GM23338 (cell line): ENCODE results near the gene CRP. TPM values are rescaled to one million over a fixed set of nuclear protein-coding genes. Genes with fewer than 3 reads are reported as not detected.

Source experiments
- ATAC-seq: fragments of 200-7000 bp; cut with Tn5 transposase; 3 replicates; pipeline ENCODE4 v1.9.1; 2020
- DNase-seq: peaks from one replicate; pipeline ENCODE4 v3.0.0-alpha.2; 2015; ENCODE audit warnings: low spot score
- H2AFZ ChIP-seq: fragments of 200-600 bp; sonication (generic); 2 replicates; pipeline ENCODE4 v1.8.0; 2016; ENCODE audit warnings: antibody characterized with exemption, mild to moderate bottlenecking, moderate library complexity
- H3F3A ChIP-seq: fragments of 200-600 bp; sonication (generic); replicated peaks from 2 replicates; pipeline ENCODE4 v1.8.0; 2017; ENCODE audit warnings: antibody characterized with exemption, mixed run types, low read depth
- H3K27ac ChIP-seq: fragments of 200-600 bp; sonication (generic); 2 replicates; pipeline ENCODE4 v1.6.1; 2016; ENCODE audit warnings: low read depth
- H3K27me3 ChIP-seq: fragments of 200-600 bp; sonication (generic); 2 replicates; pipeline ENCODE4 v1.8.0; 2016; ENCODE audit warnings: mild to moderate bottlenecking, mixed run types, moderate library complexity; ENCODE audit not compliant: insufficient read depth
- H3K36me3 ChIP-seq: fragments of 200-600 bp; sonication (generic); 2 replicates; pipeline ENCODE4 v1.8.0; 2016; ENCODE audit warnings: mild to moderate bottlenecking; ENCODE audit not compliant: insufficient read depth
- H3K4me1 ChIP-seq: fragments of 200-600 bp; sonication (generic); 2 replicates; pipeline ENCODE4 v1.8.0; 2016; ENCODE audit warnings: mild to moderate bottlenecking, moderate library complexity; ENCODE audit not compliant: insufficient read depth
- H3K4me2 ChIP-seq: fragments of 200-600 bp; sonication (generic); 2 replicates; pipeline ENCODE4 v1.7.1; 2017; ENCODE audit warnings: mixed run types
- H3K4me3 ChIP-seq: fragments of 200-600 bp; sonication (generic); 2 replicates; pipeline ENCODE4 v1.6.1; 2016; ENCODE audit warnings: mixed run types
- H3K79me2 ChIP-seq: fragments of 200-600 bp; sonication (generic); replicated peaks from 2 replicates; pipeline ENCODE4 v1.8.0; 2017; ENCODE audit warnings: mild to moderate bottlenecking; ENCODE audit not compliant: insufficient read depth
- H3K9me2 ChIP-seq: fragments of 200-600 bp; sonication (generic); 2 replicates; pipeline ENCODE4 v1.8.0; 2017; ENCODE audit not compliant: insufficient read depth
- H4K20me1 ChIP-seq: fragments of 200-600 bp; sonication (generic); replicated peaks from 2 replicates; pipeline ENCODE4 v1.8.0; 2017; ENCODE audit warnings: mild to moderate bottlenecking; ENCODE audit not compliant: insufficient read depth
- H3K27ac Mint-ChIP-seq: 2 replicates; pipeline ENCODE4 v1.8.0; 2020; ENCODE audit warnings: inconsistent platforms, mild to moderate bottlenecking, moderate library complexity, mixed read lengths
- H3K27me3 Mint-ChIP-seq: 3 replicates; pipeline ENCODE4 v1.8.0; 2022; ENCODE audit warnings: low read depth, mild to moderate bottlenecking, moderate library complexity, mixed read lengths, inconsistent platforms; ENCODE audit not compliant: insufficient read depth, poor library complexity
- H3K36me3 Mint-ChIP-seq: 3 replicates; pipeline ENCODE4 v1.8.0; 2021; ENCODE audit warnings: low read depth, mild to moderate bottlenecking, inconsistent platforms, moderate library complexity, mixed read lengths
- H3K4me1 Mint-ChIP-seq: 3 replicates; pipeline ENCODE4 v1.8.0; 2020; ENCODE audit warnings: mild to moderate bottlenecking, inconsistent platforms, mixed read lengths
- H3K4me3 Mint-ChIP-seq: 3 replicates; pipeline ENCODE4 v1.8.0; 2021; ENCODE audit warnings: moderate library complexity, mild to moderate bottlenecking, inconsistent platforms, mixed read lengths
- H3K9me3 Mint-ChIP-seq: 3 replicates; pipeline ENCODE4 v1.8.0; 2020; ENCODE audit warnings: moderate library complexity, mild to moderate bottlenecking, inconsistent platforms, mixed read lengths
- EZH2phosphoT487 ChIP-seq: fragments of 200-600 bp; sonication (generic); IDR thresholded peaks from one replicate; pipeline ENCODE4 v1.8.1; 2018; ENCODE audit warnings: antibody characterized with exemption; ENCODE audit not compliant: unreplicated experiment
- NANOG ChIP-seq: IDR thresholded peaks from 2 replicates; pipeline ENCODE4 v1.6.1; 2016; ENCODE audit warnings: antibody characterized with exemption, borderline replicate concordance
- polyA plus RNA-seq: library from polyadenylated mRNA; unstranded; fragments of >200 nt; fragmentation: Nextera tagmentation; extraction: Ambion mirVana; gene quantifications from 2 replicates; pipeline ENCODE4 v1.2.1, GENCODE V29; 2016
- total RNA-seq: library from RNA; depleted of rRNA; stranded (reverse); fragments of >200 nt; shearing (Covaris generic); gene quantifications from 2 replicates; pipeline ENCODE4 v1.2.3, GENCODE V29; 2014
- TF ChIP-seq, protein P1 (sequence below): IDR thresholded peaks from one replicate; pipeline ENCODE4 v1.6.1; 2018; ENCODE audit warnings: antibody characterized with exemption; ENCODE audit not compliant: unreplicated experiment
- TF ChIP-seq, protein P2 (sequence below): fragments of 250-450 bp; sonication (Bioruptor Pico); IDR thresholded peaks from 2 replicates; pipeline ENCODE4 v1.5.0; 2020; ENCODE audit warnings: mild to moderate bottlenecking, moderate library complexity
- TF ChIP-seq, protein P3 (sequence below): IDR thresholded peaks from 2 replicates; pipeline ENCODE4 v1.6.1; 2016; ENCODE audit warnings: antibody characterized with exemption

Gene CRP
- total and polyA plus RNA-seq, 2 experiments from 2014 or later: not detected

DNA sequence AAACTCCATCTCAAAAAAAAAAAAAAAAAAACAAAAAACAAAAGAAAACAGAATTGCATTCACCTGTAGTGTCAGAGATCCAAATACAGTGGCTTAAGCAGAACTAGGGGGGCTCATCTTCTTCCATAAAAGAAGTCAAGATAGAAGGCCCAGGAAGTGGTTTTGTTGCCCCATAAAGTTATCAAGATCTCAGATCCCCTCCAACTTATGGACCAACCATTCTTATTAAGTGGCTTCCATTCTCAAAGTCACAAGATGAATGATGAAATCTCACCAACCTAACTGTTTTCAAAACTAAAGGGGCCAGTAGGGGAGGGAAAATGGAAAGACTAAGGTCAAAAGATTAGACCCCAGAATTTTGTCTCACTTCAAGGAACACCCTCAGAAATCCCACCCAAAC lies 36.2 kb upstream of the CRP start:
- Histone ChIP-seq H3K27me3 (no peaks in the 10 kb centered on the region), H4K20me1 (no peaks in the 10 kb centered on the region), H3K79me2 (no peaks in the 10 kb centered on the region), H3K9me2 (no peaks in the 10 kb centered on the region), H3K4me3 (no peak overlapping the region), H3K4me2 (no peak overlapping the region), H3K27ac (no peak overlapping the region), H3F3A (no peaks in the 10 kb centered on the region), H2AFZ (no peak overlapping the region), H3K4me1 (no peaks in the 10 kb centered on the region), H3K36me3 (no peaks in the 10 kb centered on the region)
- ATAC-seq (no peak), DNase-seq (no peak)
- no peaks in the 10 kb centered on the region for H3K9me3 Mint-ChIP-seq
- TF ChIP-seq EZH2phosphoT487 (no peak), NANOG (no peak)
- TF ChIP-seq, protein P1, sequence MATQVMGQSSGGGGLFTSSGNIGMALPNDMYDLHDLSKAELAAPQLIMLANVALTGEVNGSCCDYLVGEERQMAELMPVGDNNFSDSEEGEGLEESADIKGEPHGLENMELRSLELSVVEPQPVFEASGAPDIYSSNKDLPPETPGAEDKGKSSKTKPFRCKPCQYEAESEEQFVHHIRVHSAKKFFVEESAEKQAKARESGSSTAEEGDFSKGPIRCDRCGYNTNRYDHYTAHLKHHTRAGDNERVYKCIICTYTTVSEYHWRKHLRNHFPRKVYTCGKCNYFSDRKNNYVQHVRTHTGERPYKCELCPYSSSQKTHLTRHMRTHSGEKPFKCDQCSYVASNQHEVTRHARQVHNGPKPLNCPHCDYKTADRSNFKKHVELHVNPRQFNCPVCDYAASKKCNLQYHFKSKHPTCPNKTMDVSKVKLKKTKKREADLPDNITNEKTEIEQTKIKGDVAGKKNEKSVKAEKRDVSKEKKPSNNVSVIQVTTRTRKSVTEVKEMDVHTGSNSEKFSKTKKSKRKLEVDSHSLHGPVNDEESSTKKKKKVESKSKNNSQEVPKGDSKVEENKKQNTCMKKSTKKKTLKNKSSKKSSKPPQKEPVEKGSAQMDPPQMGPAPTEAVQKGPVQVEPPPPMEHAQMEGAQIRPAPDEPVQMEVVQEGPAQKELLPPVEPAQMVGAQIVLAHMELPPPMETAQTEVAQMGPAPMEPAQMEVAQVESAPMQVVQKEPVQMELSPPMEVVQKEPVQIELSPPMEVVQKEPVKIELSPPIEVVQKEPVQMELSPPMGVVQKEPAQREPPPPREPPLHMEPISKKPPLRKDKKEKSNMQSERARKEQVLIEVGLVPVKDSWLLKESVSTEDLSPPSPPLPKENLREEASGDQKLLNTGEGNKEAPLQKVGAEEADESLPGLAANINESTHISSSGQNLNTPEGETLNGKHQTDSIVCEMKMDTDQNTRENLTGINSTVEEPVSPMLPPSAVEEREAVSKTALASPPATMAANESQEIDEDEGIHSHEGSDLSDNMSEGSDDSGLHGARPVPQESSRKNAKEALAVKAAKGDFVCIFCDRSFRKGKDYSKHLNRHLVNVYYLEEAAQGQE: no peak
- TF ChIP-seq, protein P2, sequence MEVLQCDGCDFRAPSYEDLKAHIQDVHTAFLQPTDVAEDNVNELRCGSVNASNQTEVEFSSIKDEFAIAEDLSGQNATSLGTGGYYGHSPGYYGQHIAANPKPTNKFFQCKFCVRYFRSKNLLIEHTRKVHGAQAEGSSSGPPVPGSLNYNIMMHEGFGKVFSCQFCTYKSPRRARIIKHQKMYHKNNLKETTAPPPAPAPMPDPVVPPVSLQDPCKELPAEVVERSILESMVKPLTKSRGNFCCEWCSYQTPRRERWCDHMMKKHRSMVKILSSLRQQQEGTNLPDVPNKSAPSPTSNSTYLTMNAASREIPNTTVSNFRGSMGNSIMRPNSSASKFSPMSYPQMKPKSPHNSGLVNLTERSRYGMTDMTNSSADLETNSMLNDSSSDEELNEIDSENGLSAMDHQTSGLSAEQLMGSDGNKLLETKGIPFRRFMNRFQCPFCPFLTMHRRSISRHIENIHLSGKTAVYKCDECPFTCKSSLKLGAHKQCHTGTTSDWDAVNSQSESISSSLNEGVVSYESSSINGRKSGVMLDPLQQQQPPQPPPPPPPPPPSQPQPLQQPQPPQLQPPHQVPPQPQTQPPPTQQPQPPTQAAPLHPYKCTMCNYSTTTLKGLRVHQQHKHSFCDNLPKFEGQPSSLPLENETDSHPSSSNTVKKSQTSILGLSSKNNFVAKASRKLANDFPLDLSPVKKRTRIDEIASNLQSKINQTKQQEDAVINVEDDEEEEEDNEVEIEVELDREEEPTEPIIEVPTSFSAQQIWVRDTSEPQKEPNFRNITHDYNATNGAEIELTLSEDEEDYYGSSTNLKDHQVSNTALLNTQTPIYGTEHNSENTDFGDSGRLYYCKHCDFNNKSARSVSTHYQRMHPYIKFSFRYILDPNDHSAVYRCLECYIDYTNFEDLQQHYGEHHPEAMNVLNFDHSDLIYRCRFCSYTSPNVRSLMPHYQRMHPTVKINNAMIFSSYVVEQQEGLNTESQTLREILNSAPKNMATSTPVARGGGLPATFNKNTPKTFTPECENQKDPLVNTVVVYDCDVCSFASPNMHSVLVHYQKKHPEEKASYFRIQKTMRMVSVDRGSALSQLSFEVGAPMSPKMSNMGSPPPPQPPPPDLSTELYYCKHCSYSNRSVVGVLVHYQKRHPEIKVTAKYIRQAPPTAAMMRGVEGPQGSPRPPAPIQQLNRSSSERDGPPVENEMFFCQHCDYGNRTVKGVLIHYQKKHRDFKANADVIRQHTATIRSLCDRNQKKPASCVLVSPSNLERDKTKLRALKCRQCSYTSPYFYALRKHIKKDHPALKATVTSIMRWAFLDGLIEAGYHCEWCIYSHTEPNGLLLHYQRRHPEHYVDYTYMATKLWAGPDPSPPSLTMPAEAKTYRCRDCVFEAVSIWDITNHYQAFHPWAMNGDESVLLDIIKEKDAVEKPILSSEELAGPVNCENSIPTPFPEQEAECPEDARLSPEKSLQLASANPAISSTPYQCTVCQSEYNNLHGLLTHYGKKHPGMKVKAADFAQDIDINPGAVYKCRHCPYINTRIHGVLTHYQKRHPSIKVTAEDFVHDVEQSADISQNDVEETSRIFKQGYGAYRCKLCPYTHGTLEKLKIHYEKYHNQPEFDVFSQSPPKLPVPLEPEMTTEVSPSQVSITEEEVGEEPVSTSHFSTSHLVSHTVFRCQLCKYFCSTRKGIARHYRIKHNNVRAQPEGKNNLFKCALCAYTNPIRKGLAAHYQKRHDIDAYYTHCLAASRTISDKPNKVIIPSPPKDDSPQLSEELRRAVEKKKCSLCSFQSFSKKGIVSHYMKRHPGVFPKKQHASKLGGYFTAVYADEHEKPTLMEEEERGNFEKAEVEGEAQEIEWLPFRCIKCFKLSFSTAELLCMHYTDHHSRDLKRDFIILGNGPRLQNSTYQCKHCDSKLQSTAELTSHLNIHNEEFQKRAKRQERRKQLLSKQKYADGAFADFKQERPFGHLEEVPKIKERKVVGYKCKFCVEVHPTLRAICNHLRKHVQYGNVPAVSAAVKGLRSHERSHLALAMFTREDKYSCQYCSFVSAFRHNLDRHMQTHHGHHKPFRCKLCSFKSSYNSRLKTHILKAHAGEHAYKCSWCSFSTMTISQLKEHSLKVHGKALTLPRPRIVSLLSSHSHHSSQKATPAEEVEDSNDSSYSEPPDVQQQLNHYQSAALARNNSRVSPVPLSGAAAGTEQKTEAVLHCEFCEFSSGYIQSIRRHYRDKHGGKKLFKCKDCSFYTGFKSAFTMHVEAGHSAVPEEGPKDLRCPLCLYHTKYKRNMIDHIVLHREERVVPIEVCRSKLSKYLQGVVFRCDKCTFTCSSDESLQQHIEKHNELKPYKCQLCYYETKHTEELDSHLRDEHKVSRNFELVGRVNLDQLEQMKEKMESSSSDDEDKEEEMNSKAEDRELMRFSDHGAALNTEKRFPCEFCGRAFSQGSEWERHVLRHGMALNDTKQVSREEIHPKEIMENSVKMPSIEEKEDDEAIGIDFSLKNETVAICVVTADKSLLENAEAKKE (CRISPR knock-in tag): no peak
- TF ChIP-seq, protein P3, sequence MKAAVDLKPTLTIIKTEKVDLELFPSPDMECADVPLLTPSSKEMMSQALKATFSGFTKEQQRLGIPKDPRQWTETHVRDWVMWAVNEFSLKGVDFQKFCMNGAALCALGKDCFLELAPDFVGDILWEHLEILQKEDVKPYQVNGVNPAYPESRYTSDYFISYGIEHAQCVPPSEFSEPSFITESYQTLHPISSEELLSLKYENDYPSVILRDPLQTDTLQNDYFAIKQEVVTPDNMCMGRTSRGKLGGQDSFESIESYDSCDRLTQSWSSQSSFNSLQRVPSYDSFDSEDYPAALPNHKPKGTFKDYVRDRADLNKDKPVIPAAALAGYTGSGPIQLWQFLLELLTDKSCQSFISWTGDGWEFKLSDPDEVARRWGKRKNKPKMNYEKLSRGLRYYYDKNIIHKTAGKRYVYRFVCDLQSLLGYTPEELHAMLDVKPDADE: no peak
- H3K27me3 Mint-ChIP-seq: peaks cover 3% of the 10 kb centered on the region
- H3K36me3 Mint-ChIP-seq: no peaks in the 10 kb centered on the region
- H3K4me3 Mint-ChIP-seq: no peak overlapping the region
- no peaks in the 10 kb centered on the region for H3K4me1 Mint-ChIP-seq
- no peak overlapping the region for H3K27ac Mint-ChIP-seq
